Skeletal muscle satellite cell (primary cell): ENCODE data around the gene CYGB.

Experiments used
- H3K27me3 ChIP-seq: 2 replicates; pipeline ENCODE4 v1.7.0; 2013; ENCODE audit warnings: low read length; ENCODE audit not compliant: control insufficient read depth, insufficient read depth
- H3K36me3 ChIP-seq: 2 replicates; pipeline ENCODE4 v1.7.0; 2013; ENCODE audit warnings: mild to moderate bottlenecking, control low read depth, low read length; ENCODE audit not compliant: insufficient read depth
- H3K4me1 ChIP-seq: 2 replicates; pipeline ENCODE4 v1.7.0; 2013; ENCODE audit warnings: low read length; ENCODE audit not compliant: control insufficient read depth, insufficient read depth
- H3K4me2 ChIP-seq: 2 replicates; pipeline ENCODE4 v1.7.0; 2013; ENCODE audit warnings: mild to moderate bottlenecking, low read length
- H3K4me3 ChIP-seq: 2 replicates; pipeline ENCODE4 v1.7.0; 2013; ENCODE audit warnings: low read length
- H3K9ac ChIP-seq: 2 replicates; pipeline ENCODE4 v1.7.0; 2013; ENCODE audit warnings: mild to moderate bottlenecking, low read depth, low read length, moderate library complexity
- H3K9me3 ChIP-seq: replicated peaks from 2 replicates; pipeline ENCODE4 v1.7.0; 2013; ENCODE audit warnings: mild to moderate bottlenecking, control low read depth, low read length

The CYGB gene

GRCh38 chr17:76576189-76576588, 38.7 kb upstream of the CYGB start:
- H3K9ac ChIP-seq, result no peak overlapping the region
- no peaks in the 10 kb centered on the region for H3K9me3 ChIP-seq

DNA sequence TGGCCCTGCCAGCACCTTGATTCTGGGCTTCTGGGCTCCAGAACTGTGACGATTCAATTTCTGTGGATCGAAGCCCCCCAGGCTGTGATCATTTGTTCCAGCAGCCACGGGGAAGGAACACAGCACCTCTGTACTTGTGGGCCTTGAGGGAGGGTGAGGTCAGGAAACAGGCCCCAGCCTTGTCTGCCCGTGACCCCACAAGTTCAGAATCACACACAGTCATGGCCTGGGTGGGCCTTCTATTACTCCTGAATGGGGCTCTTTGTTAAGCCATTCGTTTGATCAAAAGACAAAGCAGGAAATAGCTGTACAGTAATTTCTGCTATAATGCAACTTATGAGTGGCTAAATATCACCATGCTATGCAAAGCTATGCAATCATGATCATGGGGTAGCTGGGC, 38.1 kb upstream of the CYGB start:
- Histone ChIP-seq H3K9me3 (no peaks in the 10 kb centered on the region), H3K36me3 (no peaks in the 10 kb centered on the region), H3K27me3 (no peaks in the 10 kb centered on the region), H3K9ac (no peak overlapping the region), H3K4me2 (no peak overlapping the region), H3K4me1 (no peaks in the 10 kb centered on the region), H3K4me3 (no peak overlapping the region)

More at GRCh38 chr17:76576189-76576588, 38.7 kb upstream of the CYGB start:
- Histone ChIP-seq H3K4me1 (no peaks in the 10 kb centered on the region), H3K4me3 (no peak overlapping the region), H3K4me2 (no peak overlapping the region), H3K27me3 (no peaks in the 10 kb centered on the region), H3K36me3 (no peaks in the 10 kb centered on the region)

DNA sequence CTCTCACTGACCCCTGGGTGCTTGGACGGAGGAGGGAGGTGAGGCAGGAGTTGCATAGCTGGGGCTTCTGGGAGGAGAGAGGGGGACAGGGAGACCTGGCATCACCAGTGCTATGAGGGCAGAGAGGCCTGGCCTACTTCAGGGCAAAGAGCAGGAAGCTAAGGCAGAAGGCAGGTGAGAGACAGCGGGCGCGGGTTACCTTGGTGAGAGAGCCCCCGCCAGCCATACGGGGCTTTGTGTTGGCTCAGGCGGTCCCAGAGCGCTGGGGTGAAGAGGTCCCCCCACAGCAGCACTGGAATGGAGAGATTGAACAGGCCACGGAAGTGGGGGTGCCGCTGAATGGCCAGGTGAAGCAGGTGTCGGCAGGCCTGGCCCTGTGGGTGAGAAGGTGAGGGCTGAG, 36.7 kb upstream of the CYGB start:
- no peaks in the 10 kb centered on the region for H3K36me3 ChIP-seq
- no peak overlapping the region for H3K4me3 ChIP-seq
- H3K9me3 ChIP-seq, result no peaks in the 10 kb centered on the region
- no peaks in the 10 kb centered on the region for H3K27me3 ChIP-seq
- peaks cover 6% of the 10 kb centered on the region for H3K4me1 ChIP-seq
- H3K9ac ChIP-seq, result no peak overlapping the region
- H3K4me2 ChIP-seq, result no peak overlapping the region

DNA sequence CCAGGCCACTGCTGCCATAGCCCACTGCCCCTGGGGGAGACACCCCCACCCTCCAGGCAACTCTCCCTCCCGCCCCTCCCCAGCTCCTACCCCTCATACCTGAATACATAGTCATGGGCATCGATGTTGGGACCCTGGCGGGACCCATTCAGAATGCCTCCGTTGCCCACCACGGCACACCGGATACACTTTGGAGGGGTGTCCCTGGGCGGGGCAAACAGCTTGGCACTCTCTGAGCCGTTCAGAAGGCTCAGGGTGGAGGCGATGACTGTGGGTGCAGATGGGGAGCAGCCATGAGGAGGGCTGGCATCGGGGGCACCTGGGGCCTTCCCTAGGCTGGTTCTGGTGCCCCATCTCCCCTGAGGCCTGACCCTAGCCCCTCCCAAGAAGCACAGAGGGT, 35.6 kb upstream of the CYGB start:
- H3K4me2 ChIP-seq, result no peak overlapping the region
- H3K4me3 ChIP-seq, result no peak overlapping the region
- H3K4me1 ChIP-seq, result peaks cover 6% of the 10 kb centered on the region
- no peaks in the 10 kb centered on the region for H3K9me3 ChIP-seq
- H3K27me3 ChIP-seq, result no peaks in the 10 kb centered on the region
- H3K9ac ChIP-seq, result no peak overlapping the region
- H3K36me3 ChIP-seq, result no peaks in the 10 kb centered on the region

DNA sequence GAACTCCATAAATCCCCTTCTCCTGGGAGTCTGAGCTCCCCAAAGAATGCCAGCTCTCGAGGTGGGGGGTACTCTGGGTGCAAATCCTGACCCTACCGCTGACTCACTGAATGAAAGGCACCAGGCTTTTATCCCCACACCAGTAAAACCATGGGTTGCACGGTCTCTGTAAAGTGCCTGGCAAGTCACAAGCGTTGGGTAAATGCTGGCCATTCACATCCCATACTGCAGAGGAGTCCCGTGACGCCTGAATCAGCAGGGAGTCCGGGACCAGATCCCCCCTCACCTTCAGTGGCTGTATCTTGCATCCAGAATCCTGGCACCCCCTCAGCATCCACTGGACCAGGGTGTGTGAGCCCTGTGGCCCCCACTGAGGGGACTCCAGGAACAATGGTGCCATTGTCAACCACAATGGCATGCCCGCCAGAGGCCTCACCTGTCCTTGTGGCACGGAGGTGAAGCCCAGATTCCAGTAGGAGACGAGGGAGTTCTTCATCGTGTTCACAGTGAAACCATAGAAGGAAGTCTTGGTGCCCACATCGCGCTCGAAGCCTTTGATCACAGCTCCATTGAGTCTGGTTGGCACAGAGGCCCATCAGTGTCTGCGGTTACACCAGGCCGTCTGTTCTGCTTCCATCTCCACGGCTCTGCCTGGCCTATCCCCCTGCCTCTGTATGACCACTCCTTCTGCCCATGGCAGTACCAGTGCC, 34.8 kb upstream of the CYGB start:
- H3K9ac ChIP-seq, result no peak overlapping the region
- H3K4me2 ChIP-seq, result no peak overlapping the region
- H3K36me3 ChIP-seq, result peaks cover 2% of the 10 kb centered on the region
- H3K9me3 ChIP-seq, result no peaks in the 10 kb centered on the region
- H3K4me1 ChIP-seq, result peaks cover 6% of the 10 kb centered on the region
- H3K27me3 ChIP-seq, result no peaks in the 10 kb centered on the region
- H3K4me3 ChIP-seq, result no peak overlapping the region

- no peaks in the 10 kb centered on the region for H3K27me3 ChIP-seq
- no peak overlapping the region for H3K4me2 ChIP-seq
- H3K4me3 ChIP-seq, result no peak overlapping the region
- H3K4me1 ChIP-seq, result peaks cover 6% of the 10 kb centered on the region
- no peaks in the 10 kb centered on the region for H3K9me3 ChIP-seq
- H3K9ac ChIP-seq, result no peak overlapping the region
- peaks cover 15% of the 10 kb centered on the region for H3K36me3 ChIP-seq
Measured at GRCh38 chr17:76570877-76571471, 33.5 kb upstream of the CYGB start.

DNA sequence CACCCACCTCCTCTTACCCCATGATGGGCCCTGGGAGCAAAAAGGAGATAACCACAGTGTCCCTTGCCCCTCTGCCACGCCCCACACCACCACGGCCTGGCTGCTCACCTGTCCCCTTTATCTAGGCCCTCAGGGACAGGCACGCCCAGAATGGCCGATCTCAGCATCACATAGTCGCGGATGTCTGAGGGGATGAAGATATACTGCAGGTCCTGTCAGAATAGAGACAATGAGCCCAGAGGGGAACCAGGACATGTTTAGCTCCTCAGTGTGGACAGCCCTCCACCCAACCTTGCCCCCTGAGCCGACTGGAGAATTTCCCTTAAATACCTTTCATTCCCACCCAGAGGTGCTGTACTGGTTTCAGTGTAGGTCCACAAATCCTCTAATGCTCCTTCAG, 32.9 kb upstream of the CYGB start:
- Histone ChIP-seq H3K9ac (no peak overlapping the region), H3K27me3 (no peaks in the 10 kb centered on the region), H3K4me2 (no peak overlapping the region), H3K4me1 (peaks cover 9% of the 10 kb centered on the region), H3K9me3 (no peaks in the 10 kb centered on the region), H3K36me3 (peaks cover 20% of the 10 kb centered on the region), H3K4me3 (no peak overlapping the region)

GRCh38 chr17:76569607-76570279, 32.2 kb upstream of the CYGB start:
- Histone ChIP-seq H3K36me3 (peaks cover 27% of the 10 kb centered on the region), H3K9ac (no peak overlapping the region), H3K4me1 (peaks cover 16% of the 10 kb centered on the region), H3K27me3 (no peaks in the 10 kb centered on the region), H3K9me3 (no peaks in the 10 kb centered on the region), H3K4me2 (no peak overlapping the region), H3K4me3 (no peak overlapping the region)

DNA sequence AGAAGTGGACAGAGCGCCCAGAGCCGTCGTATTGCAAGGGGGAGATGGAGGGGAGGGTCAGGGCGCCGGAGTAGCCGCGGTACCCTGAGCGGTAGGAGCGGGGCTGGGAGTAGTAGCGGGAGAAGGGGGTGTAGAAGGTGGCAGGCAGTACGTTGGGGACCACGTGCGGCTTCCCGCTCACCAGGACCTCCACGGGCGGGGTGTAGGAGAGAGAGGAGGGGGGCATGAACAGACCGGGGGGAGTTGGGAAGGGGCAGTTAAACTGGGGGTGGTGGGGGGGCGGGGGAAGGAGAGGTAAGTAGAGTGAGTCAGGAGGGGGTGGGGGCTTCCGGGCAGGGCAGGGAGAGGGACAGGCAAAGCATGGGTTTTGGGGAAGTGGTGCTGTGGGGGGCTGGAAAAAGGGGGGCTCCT, 31.3 kb upstream of the CYGB start:
- Histone ChIP-seq H3K9ac (no peak overlapping the region), H3K4me3 (no peak overlapping the region), H3K4me2 (no peak overlapping the region), H3K27me3 (no peaks in the 10 kb centered on the region), H3K4me1 (peaks cover 17% of the 10 kb centered on the region), H3K36me3 (peaks cover 32% of the 10 kb centered on the region), H3K9me3 (no peaks in the 10 kb centered on the region)

DNA sequence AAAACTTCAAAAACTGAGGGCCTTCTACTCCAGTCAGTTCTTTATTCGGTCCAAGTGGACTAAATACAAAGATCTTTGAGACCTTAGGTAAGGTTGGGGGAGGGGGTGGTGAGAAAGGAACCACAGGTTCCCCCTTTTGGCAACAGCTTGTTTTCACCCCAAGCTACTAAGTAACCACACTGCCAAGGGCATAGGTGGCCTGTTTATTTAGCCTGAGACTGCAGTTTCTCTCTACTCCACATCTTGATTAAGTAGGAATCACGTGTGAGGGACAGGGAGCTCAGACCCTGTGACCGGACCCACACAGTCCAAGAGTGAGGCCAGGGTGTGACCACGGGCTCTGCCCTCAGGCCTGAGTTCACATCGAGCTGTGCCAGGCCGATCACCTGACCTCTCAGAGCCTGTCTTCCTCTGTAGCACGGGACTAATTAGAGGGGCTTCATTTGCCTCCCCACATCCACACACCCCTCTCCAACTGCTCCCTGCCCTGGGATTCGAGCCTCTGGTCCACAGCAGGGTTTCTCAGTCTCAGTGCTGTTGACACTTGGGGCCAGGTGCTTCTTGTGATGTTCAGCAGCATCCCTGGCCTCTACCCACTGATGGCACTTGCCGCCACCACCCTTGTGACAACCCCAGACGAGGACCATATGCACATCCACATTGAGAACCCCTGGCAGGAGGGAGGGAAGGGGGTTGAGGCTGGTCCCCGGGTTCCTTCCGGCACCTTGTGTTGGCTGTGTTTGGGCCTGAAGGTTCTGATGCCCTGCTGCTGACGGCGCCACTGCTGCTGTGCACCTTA, 30.3 kb upstream of the CYGB start:
- H3K4me2 ChIP-seq, result no peak overlapping the region
- no peak overlapping the region for H3K4me3 ChIP-seq
- H3K9ac ChIP-seq, result no peak overlapping the region
- peaks cover 21% of the 10 kb centered on the region for H3K4me1 ChIP-seq
- peaks cover 32% of the 10 kb centered on the region for H3K36me3 ChIP-seq
- no peaks in the 10 kb centered on the region for H3K27me3 ChIP-seq
- no peaks in the 10 kb centered on the region for H3K9me3 ChIP-seq

- H3K9ac ChIP-seq, result no peak overlapping the region
- no peak overlapping the region for H3K4me3 ChIP-seq
- no peaks in the 10 kb centered on the region for H3K27me3 ChIP-seq
- H3K4me1 ChIP-seq, result peaks cover 28% of the 10 kb centered on the region
- peaks cover 33% of the 10 kb centered on the region for H3K36me3 ChIP-seq
- H3K9me3 ChIP-seq, result no peaks in the 10 kb centered on the region
- H3K4me2 ChIP-seq, result no peak overlapping the region
Measured at GRCh38 chr17:76566988-76567431, 29.5 kb upstream of the CYGB start.
